HepG2 (cell line): ENCODE measurements around the gene TLL2. TPM values are rescaled to one million over a fixed set of nuclear protein-coding genes. Genes with fewer than 3 reads are reported as not detected.

Experiments used
- ATAC-seq: fragments of 200-7000 bp; cut with Tn5 transposase; 3 replicates; pipeline ENCODE4 v1.9.1; 2020; ENCODE audit warnings: mild to moderate bottlenecking, moderate library complexity
- BruUV-seq: library from RNA; stranded (reverse); fragments of 400-500 nt; replicated peaks from 2 replicates; lab custom pipeline; 2021; lab: Mats Ljungman, UMichigan
- CTCF ChIA-PET: fragments of 300-600 bp; formaldehyde crosslinking; extraction: SDS; loops from one replicate; lab custom pipeline; 2021; ENCODE audit warnings: low total read pairs, inconsistent platforms, low intra/inter-chr PET ratio; lab: Yijun Ruan, JAX
- POLR2A ChIA-PET: fragments of 350-600 bp; sonication (Branson Sonifier 250); formaldehyde crosslinking; loops from one replicate; lab custom pipeline; 2020; ENCODE audit warnings: antibody characterized with exemption, inconsistent platforms; lab: Yijun Ruan, JAX
- DNase-seq: peaks from one replicate; pipeline ENCODE4 v3.0.0-alpha.2; 2015; ENCODE audit warnings: low spot score
- FAIRE-seq: peaks from 3 replicates; lab custom pipeline; 2011; peaks lifted over from hg19 to GRCh38; lab: Jason Lieb, UNC
- H2AFZ ChIP-seq: one replicate; pipeline ENCODE4 v1.6.1; 2011; ENCODE audit warnings: low read length, inconsistent platforms
- H3K27ac ChIP-seq: fragments of 300-600 bp; 3 replicates; pipeline ENCODE4 v1.8.0; 2011; ENCODE audit warnings: mixed run types, mild to moderate bottlenecking, mixed read lengths, low read length, inconsistent platforms; ENCODE audit not compliant: insufficient read depth; ENCODE audit errors: extremely low read length
- H3K27me3 ChIP-seq, 2 experiments: fragments of 200-600 bp in 1 of 2; 2 replicates in 1 of 2; 3 replicates in 1 of 2; pipeline versions ENCODE4 v1.6.0 to v1.8.0; 2011; ENCODE audit warnings: low read length in 2 of 2, mild to moderate bottlenecking in 2 of 2, moderate library complexity in 2 of 2, inconsistent platforms in 1 of 2; ENCODE audit not compliant: insufficient read depth in 2 of 2, control insufficient read depth in 1 of 2
- H3K36me3 ChIP-seq, 2 experiments: fragments of 200-600 bp in 1 of 2; replicated peaks in 1 of 2; 2 replicates in 1 of 2; 3 replicates in 1 of 2; pipeline versions ENCODE4 v1.5.1 to v1.8.0; 2011; ENCODE audit warnings: low read length in 2 of 2, inconsistent platforms in 1 of 2; ENCODE audit not compliant: insufficient read depth in 2 of 2, control insufficient read depth in 1 of 2
- H3K4me1 ChIP-seq: 2 replicates; pipeline ENCODE4 v1.5.1; 2012; ENCODE audit warnings: low read length, inconsistent platforms; ENCODE audit not compliant: insufficient read depth
- H3K4me2 ChIP-seq: 2 replicates; pipeline ENCODE4 v1.6.0; 2011; ENCODE audit warnings: low read depth, low read length, inconsistent platforms
- H3K4me3 ChIP-seq, 3 experiments: fragments of 200-600 bp in 1 of 3; sonication (generic), shearing (Covaris generic) in 1 of 3; replicated peaks in 1 of 3; 2 replicates each; pipeline ENCODE4 v1.5.1; 2011 to 2016; ENCODE audit warnings: low read length in 3 of 3, inconsistent platforms in 2 of 3, low read depth in 2 of 3, mild to moderate bottlenecking in 2 of 3, control low read depth in 1 of 3, mixed read lengths in 1 of 3; ENCODE audit not compliant: insufficient read depth in 1 of 3
- H3K79me2 ChIP-seq: one replicate; pipeline ENCODE4 v1.6.1; 2011; ENCODE audit warnings: low read length, inconsistent platforms; ENCODE audit not compliant: insufficient read depth
- H3K9ac ChIP-seq: 2 replicates; pipeline ENCODE4 v1.6.0; 2011; ENCODE audit warnings: mild to moderate bottlenecking, low read depth, low read length, inconsistent platforms; ENCODE audit not compliant: insufficient read depth
- H3K9me3 ChIP-seq: 2 replicates; pipeline ENCODE4 v1.5.1; 2012; ENCODE audit warnings: mild to moderate bottlenecking, low read length
- H4K20me1 ChIP-seq: 2 replicates; pipeline ENCODE4 v1.6.0; 2011; ENCODE audit warnings: inconsistent platforms, mild to moderate bottlenecking, low read length, moderate library complexity; ENCODE audit not compliant: insufficient read depth
- ARID5B ChIP-seq: IDR thresholded peaks from 2 replicates; pipeline ENCODE4 v1.4.0; 2020; ENCODE audit warnings: mild to moderate bottlenecking, missing genetic modification reagents
- BHLHE40 ChIP-seq: IDR thresholded peaks from 2 replicates; pipeline ENCODE4 v1.6.1; 2011; ENCODE audit warnings: low read length, improper control_type of control experiment
- DPF2 ChIP-seq: sonication (generic); formaldehyde crosslinking; IDR thresholded peaks from 2 replicates; pipeline ENCODE4 v1.4.0; 2020; ENCODE audit warnings: mild to moderate bottlenecking, low read depth, missing genetic modification reagents, borderline replicate concordance
- ELF4 ChIP-seq: sonication (generic); formaldehyde crosslinking; IDR thresholded peaks from 2 replicates; pipeline ENCODE4 v1.5.0; 2020; ENCODE audit warnings: missing genetic modification reagents, mild to moderate bottlenecking, moderate library complexity, borderline replicate concordance
- FIP1L1 ChIP-seq: fragments of 200-400 bp; formaldehyde crosslinking; IDR thresholded peaks from 2 replicates; pipeline ENCODE4 v1.6.1; 2018; ENCODE audit warnings: low read depth, mild to moderate bottlenecking, low read length, moderate library complexity, borderline replicate concordance; ENCODE audit not compliant: insufficient read depth
- FOXK2 ChIP-seq: fragments of 450-650 bp; IDR thresholded peaks from 2 replicates; pipeline ENCODE4 v1.6.1; 2016
- HNRNPUL1 ChIP-seq: fragments of 200-400 bp; formaldehyde crosslinking; IDR thresholded peaks from 2 replicates; pipeline ENCODE4 v1.6.1; 2017; ENCODE audit warnings: low read depth, mild to moderate bottlenecking, low read length, moderate library complexity
- RFXANK ChIP-seq: IDR thresholded peaks from 2 replicates; pipeline ENCODE4 v1.6.1; 2016
- SKI ChIP-seq: fragments of 450-650 bp; IDR thresholded peaks from one replicate; pipeline ENCODE4 v1.6.1; 2018; ENCODE audit warnings: mild to moderate bottlenecking; ENCODE audit not compliant: partially characterized antibody
- SNRNP70 ChIP-seq: fragments of 200-400 bp; formaldehyde crosslinking; IDR thresholded peaks from 2 replicates; pipeline ENCODE4 v1.6.1; 2017; ENCODE audit warnings: mild to moderate bottlenecking, low read depth, low read length, moderate library complexity
- TMF1 ChIP-seq: sonication (generic); formaldehyde crosslinking; IDR thresholded peaks from 2 replicates; pipeline ENCODE4 v1.8.1; 2022; ENCODE audit warnings: low read depth, missing genetic modification reagents
- ZFX ChIP-seq: sonication (generic); formaldehyde crosslinking; IDR thresholded peaks from 2 replicates; pipeline ENCODE4 v1.4.0; 2020; ENCODE audit warnings: mild to moderate bottlenecking, low read depth, missing genetic modification reagents, moderate library complexity
- ZNF12 ChIP-seq: sonication (generic); formaldehyde crosslinking; IDR thresholded peaks from 2 replicates; pipeline ENCODE4 v1.5.0; 2020; ENCODE audit warnings: missing genetic modification reagents
- ZNF281 ChIP-seq: sonication (generic); formaldehyde crosslinking; IDR thresholded peaks from 2 replicates; pipeline ENCODE4 v1.4.0; 2020; ENCODE audit warnings: missing genetic modification reagents, borderline replicate concordance
- ZNF337 ChIP-seq: sonication (generic); formaldehyde crosslinking; IDR thresholded peaks from 2 replicates; pipeline ENCODE4 v1.5.1; 2020; ENCODE audit warnings: missing genetic modification reagents, low read depth, mild to moderate bottlenecking, borderline replicate concordance
- WGBS: methylation state at CpG from one replicate; pipeline ENCODE4 v1.1.6; 2017; ENCODE audit warnings: low lambda C conversion rate; 5-methylcytosine and 5-hydroxymethylcytosine counted together
- in situ Hi-C: cut with HindIII; loops from 2 replicates; pipeline ENCODE4 v1.10.0; 2017; ENCODE audit warnings: low pct_unique_long_range_greater_than_20kb; ENCODE audit not compliant: extremely low pct_ligation_motif_present
- intact Hi-C: fragments of 100-400 bp; cut with micrococcal nuclease; formaldehyde crosslinking; loops from one replicate; pipeline ENCODE4 v1.10.0; 2022; ENCODE audit not compliant: unreplicated experiment
- polyA plus RNA-seq, 8 experiments: library from polyadenylated mRNA; depleted of rRNA in 3 of 8; stranded (reverse) in 7 of 8; unstranded in 1 of 8; fragments of >200 nt; fragmentation: Illumina TruSeq in 4 of 8; extraction: Trizol in 4 of 8; gene quantifications; 2 replicates each; pipeline versions ENCODE4 v1.2.1 to v1.2.3, GENCODE V29; 2011 to 2016; ENCODE audit warnings: low read depth in 4 of 8, missing spikeins in 1 of 8, mixed read lengths in 1 of 8; ENCODE audit not compliant: insufficient read depth in 1 of 8
- total RNA-seq, 5 experiments: library from RNA; depleted of rRNA; stranded (reverse); fragments of >200 nt; fragmentation: Illumina TruSeq; extraction: Trizol; gene quantifications; 2 replicates each; pipeline ENCODE4 v1.2.3, GENCODE V29; 2016; ENCODE audit warnings: low read depth in 1 of 5

TLL2 gene
- total and polyA plus RNA-seq, 2 of the 13 experiments (the other 11 are each of a cell fraction or from before 2014, with no cell fraction given) = 0.09 TPM; not detected in 1

GRCh38 chr10:96414303-96414702, 99.4 kb downstream of the TLL2 start:
- Histone ChIP-seq H3K4me3 (no peak overlapping the region), H3K4me2 (no peak overlapping the region), H3K4me1 (peaks cover 24% of the 10 kb centered on the region), H3K36me3 (no peaks in the 10 kb centered on the region), H3K9ac (no peak overlapping the region), H3K27me3 (peaks cover 0 to 28% of the 10 kb centered on the region in 2 experiments; a peak in 1 of 5 replicates), H3K9me3 (no peaks in the 10 kb centered on the region), H3K27ac (no peak overlapping the region), H3K79me2 (no peaks in the 10 kb centered on the region), H4K20me1 (no peaks in the 10 kb centered on the region), H2AFZ (no peak overlapping the region)
- no peak for FAIRE-seq
- TF ChIP-seq HNRNPUL1 = no peak
- TF ChIP-seq DPF2 (CRISPR knock-in tag) = no peak
- TF ChIP-seq TMF1 = no peak
- no peak for TF ChIP-seq FOXK2
- no peak for TF ChIP-seq ZFX (CRISPR knock-in tag)
- no peak for TF ChIP-seq ZNF12 (CRISPR knock-in tag)
- no peak for TF ChIP-seq ZNF337
- no peak for TF ChIP-seq RFXANK (CRISPR knock-in tag)
- no peak for TF ChIP-seq FIP1L1
- no peak for TF ChIP-seq SKI
- no peak for TF ChIP-seq ELF4
- no peak for TF ChIP-seq BHLHE40
- no peak for TF ChIP-seq SNRNP70
- TF ChIP-seq ZNF281 (CRISPR knock-in tag) = no peak
- TF ChIP-seq ARID5B = no peak
- no peak for ATAC-seq
- 11% methylated on average over 5 of the region's 5 CpGs for WGBS
- no TSS peak for BruUV-seq
- in situ Hi-C loops (no loop called here), intact Hi-C loops (no loop called here)
- CTCF ChIA-PET = no interaction called here
- no peak for DNase-seq
- POLR2A ChIA-PET = no interaction called here
